Astrocyte (in vitro differentiated cells and primary cell): Measurements from ENCODE around the gene PTPRC. TPM values are rescaled to one million over a fixed set of nuclear protein-coding genes. Genes with fewer than 3 reads are reported as not detected.

ENCODE experiments used
- DNase-seq: peaks from one replicate; pipeline ENCODE4 v3.0.0-alpha.2; 2010; ENCODE audit warnings: low read depth
- FAIRE-seq: peaks from 2 replicates; lab custom pipeline; 2011; peaks lifted over from hg19 to GRCh38; lab: Jason Lieb, UNC
- H2AFZ ChIP-seq: 2 replicates; pipeline ENCODE4 v1.6.0; 2012; ENCODE audit warnings: low read depth, low read length, inconsistent platforms
- H3K27ac ChIP-seq: 2 replicates; pipeline ENCODE4 v1.5.1; 2011; ENCODE audit warnings: low read depth, low read length, inconsistent platforms
- H3K27me3 ChIP-seq: 2 replicates; pipeline ENCODE4 v1.6.0; 2011; ENCODE audit warnings: low read length, inconsistent platforms; ENCODE audit not compliant: insufficient read depth
- H3K36me3 ChIP-seq: 2 replicates; pipeline ENCODE4 v1.5.1; 2011; ENCODE audit warnings: low read length, inconsistent platforms; ENCODE audit not compliant: insufficient read depth
- H3K4me1 ChIP-seq: 2 replicates; pipeline ENCODE4 v1.5.1; 2011; ENCODE audit warnings: low read length, inconsistent platforms; ENCODE audit not compliant: insufficient read depth
- H3K4me2 ChIP-seq: 2 replicates; pipeline ENCODE4 v1.6.0; 2012; ENCODE audit warnings: low read length, inconsistent platforms
- H3K4me3 ChIP-seq: 2 replicates; pipeline ENCODE4 v1.5.1; 2011; ENCODE audit warnings: low read depth, mild to moderate bottlenecking, low read length, inconsistent platforms; ENCODE audit not compliant: insufficient read depth
- H3K79me2 ChIP-seq: 2 replicates; pipeline ENCODE4 v1.6.0; 2012; ENCODE audit warnings: mild to moderate bottlenecking, low read length, inconsistent platforms; ENCODE audit not compliant: insufficient read depth
- H3K9ac ChIP-seq: 2 replicates; pipeline ENCODE4 v1.6.0; 2012; ENCODE audit warnings: mild to moderate bottlenecking, low read length, inconsistent platforms
- H3K9me3 ChIP-seq: 2 replicates; pipeline ENCODE4 v1.5.1; 2012; ENCODE audit warnings: low read depth, mild to moderate bottlenecking, low read length, inconsistent platforms; ENCODE audit not compliant: insufficient read depth
- H4K20me1 ChIP-seq: 2 replicates; pipeline ENCODE4 v1.6.0; 2012; ENCODE audit warnings: low read length, inconsistent platforms; ENCODE audit not compliant: insufficient read depth
- H3K27ac Mint-ChIP-seq: one replicate; pipeline ENCODE4 v1.8.0; 2021; ENCODE audit warnings: mild to moderate bottlenecking, mixed read lengths; ENCODE audit not compliant: unreplicated experiment
- H3K27me3 Mint-ChIP-seq: one replicate; pipeline ENCODE4 v1.8.0; 2021; ENCODE audit warnings: low read depth, mixed read lengths; ENCODE audit not compliant: unreplicated experiment
- H3K36me3 Mint-ChIP-seq: one replicate; pipeline ENCODE4 v1.8.0; 2021; ENCODE audit warnings: low read depth, mixed read lengths; ENCODE audit not compliant: unreplicated experiment
- H3K4me1 Mint-ChIP-seq: one replicate; pipeline ENCODE4 v1.8.0; 2021; ENCODE audit warnings: low read depth, mixed read lengths; ENCODE audit not compliant: unreplicated experiment
- H3K4me3 Mint-ChIP-seq: one replicate; pipeline ENCODE4 v1.8.0; 2021; ENCODE audit warnings: mild to moderate bottlenecking, moderate library complexity, mixed read lengths; ENCODE audit not compliant: unreplicated experiment
- H3K9me3 Mint-ChIP-seq: one replicate; pipeline ENCODE4 v1.8.0; 2021; ENCODE audit warnings: mild to moderate bottlenecking, mixed read lengths; ENCODE audit not compliant: unreplicated experiment
- EZH2 ChIP-seq: IDR thresholded peaks from 2 replicates; pipeline ENCODE4 v1.6.1; 2012; ENCODE audit warnings: mild to moderate bottlenecking, low read length, inconsistent platforms; ENCODE audit not compliant: insufficient read depth
- total RNA-seq: library from RNA; stranded (reverse); gene quantifications from 2 replicates; pipeline ENCODE4 v1.2.1, GENCODE V29; 2021
- TF ChIP-seq, protein P1 (sequence below): IDR thresholded peaks from 2 replicates; pipeline ENCODE4 v1.5.1; 2011; ENCODE audit warnings: low read depth, mild to moderate bottlenecking, inconsistent platforms, low read length, moderate library complexity; ENCODE audit not compliant: insufficient read depth

Gene PTPRC
- total RNA-seq, 1 donor from 2014 or later: 0.20 TPM

DNA sequence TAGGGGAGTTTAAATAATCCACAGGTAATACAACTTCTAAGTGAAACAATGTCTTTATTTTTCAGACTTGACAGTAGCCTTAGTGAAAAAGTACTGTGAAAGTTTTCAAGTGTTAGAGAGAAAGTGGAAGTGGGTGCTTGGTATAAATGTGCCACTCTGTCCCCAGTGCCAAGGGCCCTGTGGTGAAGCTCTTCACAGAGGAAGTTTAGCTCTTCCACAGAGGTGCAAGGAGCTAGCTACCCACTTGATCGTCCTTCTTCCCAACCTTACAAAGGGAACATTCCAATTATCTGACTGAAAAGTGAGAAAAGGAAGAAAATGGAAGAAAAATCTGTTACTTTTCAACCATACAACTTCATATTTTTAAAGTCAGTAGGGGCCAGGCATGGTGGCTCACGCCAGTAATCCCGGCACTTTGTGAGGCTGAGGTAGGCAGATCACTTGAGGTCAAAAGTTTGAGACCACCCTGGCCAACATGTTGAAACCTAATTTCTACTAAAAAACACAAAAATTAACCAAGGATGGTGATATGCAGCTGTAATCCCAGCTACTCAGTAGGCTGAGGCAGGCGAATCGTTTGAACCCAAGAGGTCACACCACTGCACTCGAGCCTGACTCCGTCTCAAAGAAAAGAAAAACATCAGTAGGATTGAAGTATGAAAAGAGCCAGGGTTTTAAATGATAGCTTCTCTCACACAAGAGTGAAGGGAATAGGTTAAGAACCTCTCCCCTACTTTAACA is 41.0 kb upstream of the PTPRC start:
- Histone ChIP-seq H4K20me1 (no peaks in the 10 kb centered on the region), H3K79me2 (no peaks in the 10 kb centered on the region), H3K9me3 (no peaks in the 10 kb centered on the region), H3K4me3 (no peak overlapping the region), H3K4me2 (no peak overlapping the region), H3K36me3 (no peaks in the 10 kb centered on the region), H3K27ac (no peak overlapping the region), H2AFZ (no peak overlapping the region), H3K9ac (no peak overlapping the region), H3K27me3 (no peaks in the 10 kb centered on the region), H3K4me1 (no peaks in the 10 kb centered on the region)
- TF ChIP-seq EZH2: no peak
- TF ChIP-seq, protein P1, sequence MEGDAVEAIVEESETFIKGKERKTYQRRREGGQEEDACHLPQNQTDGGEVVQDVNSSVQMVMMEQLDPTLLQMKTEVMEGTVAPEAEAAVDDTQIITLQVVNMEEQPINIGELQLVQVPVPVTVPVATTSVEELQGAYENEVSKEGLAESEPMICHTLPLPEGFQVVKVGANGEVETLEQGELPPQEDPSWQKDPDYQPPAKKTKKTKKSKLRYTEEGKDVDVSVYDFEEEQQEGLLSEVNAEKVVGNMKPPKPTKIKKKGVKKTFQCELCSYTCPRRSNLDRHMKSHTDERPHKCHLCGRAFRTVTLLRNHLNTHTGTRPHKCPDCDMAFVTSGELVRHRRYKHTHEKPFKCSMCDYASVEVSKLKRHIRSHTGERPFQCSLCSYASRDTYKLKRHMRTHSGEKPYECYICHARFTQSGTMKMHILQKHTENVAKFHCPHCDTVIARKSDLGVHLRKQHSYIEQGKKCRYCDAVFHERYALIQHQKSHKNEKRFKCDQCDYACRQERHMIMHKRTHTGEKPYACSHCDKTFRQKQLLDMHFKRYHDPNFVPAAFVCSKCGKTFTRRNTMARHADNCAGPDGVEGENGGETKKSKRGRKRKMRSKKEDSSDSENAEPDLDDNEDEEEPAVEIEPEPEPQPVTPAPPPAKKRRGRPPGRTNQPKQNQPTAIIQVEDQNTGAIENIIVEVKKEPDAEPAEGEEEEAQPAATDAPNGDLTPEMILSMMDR: no peak
- H3K36me3 Mint-ChIP-seq: no peaks in the 10 kb centered on the region
- peak; percentile 23 for FAIRE-seq
- H3K27ac Mint-ChIP-seq: no peak overlapping the region
- DNase-seq: no peak
- no peak overlapping the region for H3K4me3 Mint-ChIP-seq
- no peaks in the 10 kb centered on the region for H3K27me3 Mint-ChIP-seq
- peaks cover 3% of the 10 kb centered on the region for H3K9me3 Mint-ChIP-seq
- no peaks in the 10 kb centered on the region for H3K4me1 Mint-ChIP-seq

DNA sequence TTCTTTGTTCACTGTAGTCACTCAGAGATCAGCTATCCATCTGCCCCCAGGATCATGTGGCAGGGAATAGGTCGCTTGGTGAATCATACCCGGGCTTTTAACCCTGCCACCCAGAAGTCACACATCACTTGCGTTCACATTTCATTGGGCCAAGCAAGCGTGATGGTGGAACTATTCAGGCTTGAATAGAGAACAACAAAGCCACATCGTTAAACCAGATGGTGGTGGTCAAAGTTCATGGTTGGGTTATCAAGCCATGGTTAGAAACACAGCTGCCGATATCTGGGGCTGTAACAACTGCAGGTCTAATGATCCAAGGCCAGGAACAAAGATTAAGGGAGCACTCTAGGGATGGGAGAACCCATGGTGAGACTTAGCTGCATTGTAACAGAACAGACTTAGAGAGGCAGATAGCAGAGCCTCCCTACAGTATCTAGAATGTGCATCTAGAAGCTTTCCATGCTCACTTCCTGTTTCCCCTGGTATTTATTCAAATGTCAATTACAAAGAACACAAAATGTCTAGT is 40.0 kb upstream of the PTPRC start:
- no peak overlapping the region for H3K27ac Mint-ChIP-seq
- H3K4me1 Mint-ChIP-seq: no peaks in the 10 kb centered on the region
- H3K4me3 Mint-ChIP-seq: no peak overlapping the region
- H3K27me3 Mint-ChIP-seq: no peaks in the 10 kb centered on the region
- no peaks in the 10 kb centered on the region for H3K27me3 ChIP-seq
- H3K36me3 ChIP-seq: no peaks in the 10 kb centered on the region
- H3K4me3 ChIP-seq: no peak overlapping the region
- H3K79me2 ChIP-seq: no peaks in the 10 kb centered on the region
- FAIRE-seq (no peak), DNase-seq (peak; percentile 10)
- TF ChIP-seq EZH2: no peak
- TF ChIP-seq, protein P1: no peak
- H3K27ac ChIP-seq: no peak overlapping the region
- peaks cover 3% of the 10 kb centered on the region for H3K9me3 Mint-ChIP-seq
- no peaks in the 10 kb centered on the region for H3K4me1 ChIP-seq
- no peaks in the 10 kb centered on the region for H3K36me3 Mint-ChIP-seq
- no peak overlapping the region for H3K9ac ChIP-seq
- no peaks in the 10 kb centered on the region for H4K20me1 ChIP-seq
- no peak overlapping the region for H2AFZ ChIP-seq
- H3K4me2 ChIP-seq: no peak overlapping the region
- H3K9me3 ChIP-seq: no peaks in the 10 kb centered on the region

DNA sequence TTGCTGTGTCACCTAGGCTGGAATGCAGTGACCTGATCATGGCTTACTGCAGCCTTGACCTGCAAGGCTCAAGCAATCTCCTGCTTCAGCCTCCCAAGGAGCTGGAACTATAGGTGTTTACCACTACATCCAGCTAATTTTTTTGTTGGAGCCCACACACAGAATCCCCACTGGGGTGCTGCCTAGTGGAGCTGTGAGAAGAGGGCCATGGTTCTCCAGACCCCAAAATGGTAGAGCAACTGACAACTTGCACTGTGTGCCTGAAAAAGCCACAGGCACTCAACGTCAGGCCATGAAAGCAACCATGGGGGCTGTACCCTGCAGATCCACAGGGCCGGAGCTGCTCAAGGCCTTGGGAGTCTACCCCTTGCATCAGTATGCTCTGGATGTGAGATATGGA is 39.1 kb upstream of the PTPRC start:
- no peaks in the 10 kb centered on the region for H3K9me3 ChIP-seq
- FAIRE-seq: no peak
- H4K20me1 ChIP-seq: no peaks in the 10 kb centered on the region
- no peaks in the 10 kb centered on the region for H3K4me1 ChIP-seq
- DNase-seq: no peak
- peaks cover 3% of the 10 kb centered on the region for H3K9me3 Mint-ChIP-seq
- no peaks in the 10 kb centered on the region for H3K27me3 Mint-ChIP-seq
- no peaks in the 10 kb centered on the region for H3K27me3 ChIP-seq
- H3K9ac ChIP-seq: no peak overlapping the region
- H3K36me3 Mint-ChIP-seq: no peaks in the 10 kb centered on the region
- H3K4me2 ChIP-seq: no peak overlapping the region
- H3K4me3 ChIP-seq: no peak overlapping the region
- no peaks in the 10 kb centered on the region for H3K4me1 Mint-ChIP-seq
- no peak overlapping the region for H2AFZ ChIP-seq
- no peak overlapping the region for H3K27ac ChIP-seq
- no peaks in the 10 kb centered on the region for H3K36me3 ChIP-seq
- H3K79me2 ChIP-seq: no peaks in the 10 kb centered on the region
- H3K27ac Mint-ChIP-seq: no peak overlapping the region
- no peak for TF ChIP-seq EZH2
- no peak overlapping the region for H3K4me3 Mint-ChIP-seq
